NCI-H82 (cell line): ENCODE results near the gene PRSS12.
"Not testable (repeated sequence)": the region's sequence is repeated elsewhere in the genome, so short reads cannot be mapped to it uniquely, and the experiment has no call there.

Source experiments
- DNase-seq: peaks from one replicate; lab custom pipeline; 2025; lab: John Stamatoyannopoulos, UW

The PRSS12 gene

DNA sequence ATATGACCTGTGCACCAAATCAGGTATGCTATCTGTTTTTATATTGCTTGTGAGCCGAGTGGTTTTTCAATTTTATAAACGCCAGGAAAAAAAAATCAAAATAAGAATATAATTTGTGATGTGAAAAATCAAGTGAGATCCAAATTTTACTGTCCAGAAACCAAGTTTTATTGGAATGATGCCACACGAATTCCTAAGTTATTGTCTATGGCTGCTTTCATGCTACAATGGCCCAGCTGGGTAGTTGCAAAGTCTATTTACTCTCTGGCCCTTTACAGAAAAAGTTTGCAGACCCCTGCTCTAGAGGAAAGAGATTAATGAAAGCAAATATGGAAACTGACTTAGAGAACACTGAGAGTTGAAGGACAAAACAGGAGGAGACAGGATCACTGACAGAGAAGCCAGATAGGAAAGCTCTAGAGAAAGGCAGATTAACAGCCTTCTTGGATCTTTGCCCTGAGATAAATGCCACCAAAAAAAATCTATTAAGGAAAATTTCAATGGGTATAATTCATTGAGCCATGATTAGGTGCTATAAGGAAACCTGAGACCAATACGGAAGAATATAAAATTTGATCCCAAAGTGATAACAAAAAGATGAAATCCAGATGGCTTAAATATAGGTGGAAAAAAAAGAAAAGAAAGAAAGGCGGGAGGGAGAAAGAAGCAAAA, 29.8 kb downstream of the PRSS12 start:
- no peak for DNase-seq

DNA sequence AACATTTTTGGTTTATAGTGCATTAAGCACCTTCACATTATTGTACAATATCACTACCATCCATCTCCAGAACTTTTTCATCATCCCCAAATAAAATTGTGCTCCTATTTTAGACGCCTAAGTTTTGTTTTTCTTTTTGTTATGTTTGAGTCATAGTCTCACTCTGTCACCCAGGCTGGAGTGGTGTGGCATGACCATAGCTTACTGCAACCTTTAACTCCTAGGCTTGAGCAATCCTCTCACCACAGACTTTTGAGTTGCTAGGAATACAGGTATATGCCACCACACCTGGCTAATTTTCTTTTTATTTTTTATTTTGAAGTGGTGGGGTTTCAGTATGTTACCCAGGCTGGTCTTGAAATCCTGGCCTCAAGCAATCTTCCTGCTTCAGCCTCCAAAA, 33.9 kb downstream of the PRSS12 start:
- no peak for DNase-seq

DNA sequence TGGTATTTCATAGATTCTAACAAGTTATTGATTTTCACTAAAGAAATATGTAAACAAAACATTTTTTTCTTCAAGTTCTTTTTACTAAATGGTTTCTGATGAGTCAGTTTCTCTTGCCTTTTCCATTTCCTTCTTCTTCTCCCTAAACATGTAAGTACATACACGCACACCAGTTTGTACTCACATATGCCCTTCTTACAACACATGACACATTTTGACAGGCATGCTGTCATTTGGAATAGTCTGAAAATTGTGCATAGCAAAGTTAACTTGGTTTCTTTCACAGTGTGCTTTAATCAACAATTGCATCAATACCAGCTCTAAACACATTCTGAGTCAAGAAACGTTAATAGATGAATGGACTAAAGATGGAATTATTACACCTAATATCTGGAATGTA, 35.1 kb downstream of the PRSS12 start:
- no peak for DNase-seq

DNA sequence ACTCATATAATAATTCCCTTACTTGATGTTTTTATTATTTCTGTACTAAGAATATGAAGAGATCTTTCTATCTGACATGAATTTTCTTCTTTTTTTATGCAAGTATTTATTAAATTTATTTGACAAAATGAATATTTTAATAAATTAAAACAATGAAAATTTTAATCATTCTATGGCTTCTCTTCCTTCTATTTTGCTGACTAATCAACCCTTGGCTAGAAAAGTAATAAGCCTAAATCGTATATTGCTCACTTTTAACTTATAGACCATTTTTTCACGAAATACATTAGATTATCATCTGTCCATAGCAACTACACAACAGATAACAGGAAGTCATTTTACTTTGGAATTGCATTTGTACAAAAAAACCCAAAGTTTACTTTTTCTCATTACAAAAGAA, 38.6 kb downstream of the PRSS12 start:
- DNase-seq, result no peak

DNA sequence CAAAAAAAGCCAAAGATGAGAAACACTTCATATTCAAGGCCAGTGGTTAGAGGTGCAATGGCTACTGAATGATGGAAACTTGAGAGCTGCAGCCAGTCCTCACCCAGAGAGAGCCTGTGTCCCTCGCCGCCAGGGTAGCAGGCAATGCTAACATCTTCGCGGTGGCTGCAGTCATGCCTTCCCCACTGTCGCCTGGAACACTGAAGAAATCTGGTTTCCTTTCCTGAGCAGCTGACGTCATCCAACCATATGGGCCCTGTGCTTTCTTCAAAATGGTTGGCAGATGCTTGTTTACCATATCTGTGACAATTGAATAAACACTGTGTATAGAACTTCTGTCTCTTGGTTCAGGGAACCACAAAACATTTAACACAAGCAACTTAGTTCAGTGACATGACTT, 39.7 kb downstream of the PRSS12 start:
- DNase-seq, result peak; percentile 74

DNA sequence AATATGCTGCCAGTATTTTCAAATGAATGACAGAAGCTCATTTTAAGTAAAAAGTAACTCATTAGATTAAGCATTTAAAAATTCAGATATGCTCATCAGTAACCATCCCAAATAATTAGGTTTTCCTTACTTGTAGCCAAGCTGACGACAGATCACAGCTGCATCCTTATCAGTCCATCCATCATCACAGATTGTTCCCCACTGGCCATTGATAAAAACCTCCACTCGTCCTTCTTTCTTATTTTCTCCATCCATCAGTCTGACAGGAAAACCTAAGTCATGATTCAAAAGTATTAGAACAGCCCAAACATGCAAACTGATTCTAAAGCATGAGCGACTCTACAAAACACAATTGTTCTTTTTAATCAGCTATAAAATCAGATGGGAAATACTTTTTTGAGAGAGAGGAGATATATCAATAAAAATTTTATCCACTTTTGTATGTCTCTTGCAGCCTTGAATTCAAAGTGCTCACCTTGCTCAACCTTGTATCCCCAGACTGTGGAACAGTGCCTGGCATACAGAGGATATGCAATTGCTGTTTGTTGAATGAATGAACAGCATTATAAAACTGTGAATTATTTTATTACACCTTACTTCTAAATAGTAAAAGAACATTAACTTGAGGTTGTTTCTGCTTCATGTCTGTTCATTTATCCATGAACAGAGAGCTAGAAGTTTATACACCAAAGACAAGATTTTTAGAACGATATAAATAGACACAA, 44.3 kb downstream of the PRSS12 start:
- no peak for DNase-seq

DNA sequence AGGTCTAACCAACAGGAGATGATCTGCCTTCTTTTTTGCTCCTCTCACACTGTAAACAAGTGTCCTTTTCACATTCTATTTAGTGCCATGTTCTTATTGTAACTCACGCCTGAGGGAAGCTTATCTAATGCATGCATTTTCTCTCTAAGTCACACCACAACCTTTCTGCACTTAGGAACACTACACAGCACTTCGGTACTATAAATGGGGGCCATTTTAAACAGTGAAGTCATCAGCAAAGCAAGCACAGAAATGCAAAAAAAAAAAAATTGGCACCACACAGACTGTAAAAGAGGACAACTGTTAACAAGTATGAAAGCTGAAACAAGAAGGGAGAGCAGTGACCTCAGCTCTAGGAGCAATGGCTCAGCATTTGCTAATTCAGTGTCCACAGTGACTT, 45.2 kb downstream of the PRSS12 start:
- no peak for DNase-seq

DNA sequence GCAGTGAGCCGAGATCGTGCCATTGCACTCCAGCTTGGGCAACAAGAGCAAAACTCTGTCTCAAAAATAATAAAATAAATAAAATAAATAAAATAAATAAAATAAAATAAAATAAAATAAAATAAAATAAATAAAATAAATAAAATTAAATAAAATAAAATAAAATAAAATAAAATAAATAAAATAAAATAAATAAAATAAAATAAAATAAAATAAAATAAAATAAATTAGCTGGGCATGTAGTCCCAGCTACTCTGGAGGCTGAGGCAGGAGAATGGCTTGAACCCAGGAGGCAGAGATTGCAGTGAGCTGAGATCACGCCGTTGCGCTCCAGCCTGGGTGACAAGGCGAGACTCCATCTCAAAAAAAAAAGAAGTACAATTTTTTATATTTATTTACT, 53.2 kb downstream of the PRSS12 start:
- not testable (repeated sequence) for DNase-seq

DNA sequence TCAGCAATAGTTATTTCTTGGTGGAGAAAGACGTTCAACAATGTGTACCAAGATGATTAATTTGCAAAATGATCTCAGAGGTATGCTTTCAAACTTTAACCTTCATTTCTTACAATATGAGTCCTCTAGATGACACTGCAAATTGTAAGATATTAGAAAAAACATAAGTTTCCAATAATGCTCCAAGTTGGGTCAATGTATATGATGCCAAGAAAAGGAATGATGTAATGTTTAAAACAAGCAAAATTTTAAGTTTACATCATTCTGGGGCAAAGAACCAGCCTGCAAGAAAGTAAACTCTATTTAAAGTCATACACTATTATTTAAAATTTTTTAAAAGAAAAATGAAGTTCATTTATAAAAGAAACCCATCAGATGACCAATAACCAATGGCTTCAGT, 56.1 kb downstream of the PRSS12 start:
- no peak for DNase-seq

DNA sequence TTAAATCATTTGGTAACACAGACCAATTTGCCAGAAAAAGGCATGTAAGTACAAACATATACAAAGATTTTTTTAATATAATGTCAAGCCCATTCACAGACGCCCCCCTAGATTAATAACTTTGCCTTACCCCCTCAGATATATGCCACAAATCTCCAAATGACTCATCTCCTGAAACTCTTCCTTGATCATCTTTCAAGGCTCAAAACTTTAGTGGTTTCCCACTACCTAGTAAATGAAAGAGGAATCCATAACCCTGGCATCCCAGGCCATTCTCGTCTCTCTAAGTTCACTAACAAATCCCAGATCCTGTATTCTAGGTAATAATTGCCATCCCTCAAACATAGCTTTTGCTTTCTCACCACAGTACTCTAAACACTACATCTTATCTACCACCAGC, 61.9 kb downstream of the PRSS12 start:
- no peak for DNase-seq

DNA sequence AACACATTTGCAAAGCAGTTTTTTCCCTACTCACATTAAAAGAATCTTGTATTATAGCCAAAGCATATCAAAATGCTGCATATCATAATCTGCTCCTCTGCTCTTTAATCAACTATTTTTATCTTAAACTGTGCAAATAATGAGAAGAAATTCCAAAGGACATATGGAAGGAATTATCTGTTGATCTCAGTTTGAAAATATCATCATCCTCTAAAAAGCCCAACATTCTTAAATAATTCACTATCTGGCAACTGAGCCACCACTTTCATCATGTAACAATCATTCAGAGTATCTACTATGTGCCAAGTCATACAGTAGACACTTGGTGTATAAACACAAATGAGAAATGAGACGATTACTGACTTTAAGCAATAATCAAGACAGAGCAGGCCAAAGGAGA, 63.0 kb downstream of the PRSS12 start:
- no peak for DNase-seq

DNA sequence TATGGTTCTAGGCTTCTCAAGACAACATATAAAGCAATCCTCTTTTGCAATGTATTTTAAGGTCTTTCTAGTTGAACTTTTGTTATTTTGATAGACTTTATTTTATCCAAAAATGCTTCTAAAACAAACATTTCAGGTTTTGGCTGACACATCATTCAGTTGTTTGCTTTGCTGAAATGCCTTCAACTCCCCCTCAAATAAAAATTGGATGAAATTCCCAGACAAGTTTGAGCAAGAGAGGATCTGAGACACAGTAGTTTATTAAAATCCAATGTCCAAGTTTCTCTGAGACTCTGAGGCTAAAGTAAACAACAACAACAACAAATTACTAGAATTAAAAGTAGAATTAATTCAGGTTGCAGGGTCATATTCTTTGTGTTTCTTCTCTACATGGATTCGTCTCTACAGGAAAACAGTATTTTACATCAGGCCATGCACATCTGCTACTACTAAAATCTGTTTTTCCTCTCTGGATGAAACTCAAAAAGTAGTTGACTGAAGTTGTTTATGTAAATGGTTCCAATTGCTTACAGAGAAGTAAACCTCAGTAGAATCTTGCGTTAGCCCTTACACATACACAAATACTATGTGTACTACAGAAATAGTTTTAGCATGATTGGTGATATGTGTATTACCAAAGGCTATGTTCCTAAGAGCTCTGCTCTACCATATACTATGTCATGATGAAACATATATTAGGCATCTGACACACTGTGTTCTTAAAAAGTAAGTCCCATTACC, 64.9 kb downstream of the PRSS12 start:
- no peak for DNase-seq

DNA sequence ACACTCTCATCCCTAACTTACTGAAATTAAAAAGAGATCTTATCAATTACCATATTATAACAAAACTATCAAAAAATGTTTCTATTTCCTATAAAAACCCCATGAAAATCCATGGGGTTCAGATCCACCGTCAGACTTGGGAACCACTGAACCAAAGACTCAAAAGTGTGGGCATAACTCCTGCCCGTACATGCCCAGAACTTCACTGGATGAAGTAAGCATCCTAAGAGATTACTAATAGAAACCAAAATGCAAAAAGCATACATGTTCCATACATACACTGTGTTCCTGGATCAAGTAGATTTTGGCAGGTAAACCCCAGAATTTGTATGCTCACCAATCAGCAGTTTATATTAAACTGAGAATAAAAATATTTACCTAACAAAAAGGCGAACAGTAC, 66.1 kb downstream of the PRSS12 start:
- no peak for DNase-seq

DNA sequence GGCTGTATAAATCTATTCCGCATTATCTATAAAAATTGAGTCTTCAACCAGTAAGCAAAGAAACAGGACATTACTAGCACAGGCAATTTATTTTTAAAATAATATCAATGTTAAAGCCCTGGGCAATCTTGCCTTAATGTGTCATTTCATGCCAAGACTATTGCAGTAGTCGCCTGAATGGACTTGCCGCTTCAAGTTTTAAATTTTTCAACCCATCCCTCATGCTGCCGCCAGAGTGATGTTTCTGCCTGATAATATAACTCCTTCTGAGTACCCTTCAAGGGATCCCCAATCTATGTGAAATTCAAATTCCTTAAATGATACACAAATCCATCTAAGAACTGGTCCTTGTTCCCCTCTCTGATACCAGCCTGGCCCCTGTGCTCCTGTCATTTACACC, 66.9 kb downstream of the PRSS12 start:
- DNase-seq, result no peak

DNA sequence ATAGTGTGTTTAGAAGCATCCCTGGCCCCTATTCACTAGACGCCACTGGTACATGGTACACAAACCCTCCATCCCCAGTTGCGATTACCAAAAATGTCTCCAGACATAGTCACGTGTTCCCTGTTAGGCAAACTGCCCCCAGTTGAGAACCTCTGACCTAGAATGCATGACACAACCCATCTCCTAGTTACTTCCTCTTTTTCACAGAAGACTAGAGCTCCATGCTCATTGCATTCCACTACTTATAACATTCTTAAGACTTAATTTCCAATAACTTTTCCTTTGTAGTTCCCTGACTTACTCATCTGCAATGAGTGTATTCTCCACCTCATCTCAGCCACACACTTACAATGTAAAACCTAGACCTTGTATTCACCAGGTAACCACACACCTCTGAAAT, 68.6 kb downstream of the PRSS12 start:
- no peak for DNase-seq

DNA sequence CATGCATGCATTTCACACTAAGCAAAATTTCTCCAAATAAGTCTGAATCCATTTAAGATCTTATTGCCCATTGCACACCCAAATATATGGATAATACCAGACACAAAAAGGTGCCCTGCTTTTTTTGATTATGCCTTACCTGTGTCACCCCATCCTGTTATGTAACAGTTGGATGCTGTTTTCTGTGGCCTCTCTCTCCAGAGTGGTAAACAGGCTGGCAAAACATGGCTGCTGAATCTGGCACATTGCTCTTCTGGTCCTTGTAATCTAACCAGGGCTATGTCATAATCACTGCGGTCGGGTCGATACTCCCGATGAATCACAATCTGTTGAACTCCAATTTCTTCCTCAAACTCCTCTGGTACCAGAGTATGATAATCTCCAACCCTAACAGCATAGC, 70.1 kb downstream of the PRSS12 start:
- peak; percentile 42 for DNase-seq

DNA sequence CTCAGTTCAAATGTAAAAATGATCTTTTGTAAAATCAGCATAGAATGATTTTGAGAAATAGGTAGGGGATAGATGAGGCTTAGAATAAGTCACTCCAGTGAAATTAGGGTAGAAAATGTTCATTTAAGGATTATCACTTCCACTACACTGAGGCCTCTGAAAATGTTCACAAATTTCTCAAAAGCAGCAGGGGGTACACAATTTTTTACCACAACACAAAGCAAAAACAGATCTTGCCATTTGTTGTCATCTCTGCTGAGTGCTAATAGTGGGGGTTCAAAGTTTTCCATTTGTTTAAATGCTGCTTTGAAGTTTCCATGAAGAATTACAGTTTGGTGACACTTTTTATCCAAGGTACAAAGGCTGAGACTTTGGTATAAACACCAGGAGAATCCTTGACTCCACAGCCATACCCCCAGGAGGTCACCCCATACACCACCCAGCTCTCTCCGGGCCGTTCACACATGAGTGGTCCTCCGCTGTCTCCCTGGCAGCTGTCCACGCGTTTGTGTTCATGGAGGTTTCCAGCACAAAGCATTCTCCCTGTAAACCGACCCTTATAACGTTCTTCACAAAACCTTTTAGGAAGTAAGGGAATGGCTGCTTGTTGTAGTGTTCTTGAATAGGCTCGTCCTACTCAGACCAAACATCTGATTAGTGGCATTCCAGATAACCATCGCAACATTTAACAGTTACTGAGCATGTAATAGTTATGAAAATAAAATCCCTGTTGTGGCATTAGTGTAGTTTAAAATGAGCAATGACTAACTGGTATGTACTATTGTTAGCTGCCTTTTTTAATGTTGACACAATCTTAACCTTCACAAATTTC, 71.0 kb downstream of the PRSS12 start:
- DNase-seq, result peak; percentile 59

DNA sequence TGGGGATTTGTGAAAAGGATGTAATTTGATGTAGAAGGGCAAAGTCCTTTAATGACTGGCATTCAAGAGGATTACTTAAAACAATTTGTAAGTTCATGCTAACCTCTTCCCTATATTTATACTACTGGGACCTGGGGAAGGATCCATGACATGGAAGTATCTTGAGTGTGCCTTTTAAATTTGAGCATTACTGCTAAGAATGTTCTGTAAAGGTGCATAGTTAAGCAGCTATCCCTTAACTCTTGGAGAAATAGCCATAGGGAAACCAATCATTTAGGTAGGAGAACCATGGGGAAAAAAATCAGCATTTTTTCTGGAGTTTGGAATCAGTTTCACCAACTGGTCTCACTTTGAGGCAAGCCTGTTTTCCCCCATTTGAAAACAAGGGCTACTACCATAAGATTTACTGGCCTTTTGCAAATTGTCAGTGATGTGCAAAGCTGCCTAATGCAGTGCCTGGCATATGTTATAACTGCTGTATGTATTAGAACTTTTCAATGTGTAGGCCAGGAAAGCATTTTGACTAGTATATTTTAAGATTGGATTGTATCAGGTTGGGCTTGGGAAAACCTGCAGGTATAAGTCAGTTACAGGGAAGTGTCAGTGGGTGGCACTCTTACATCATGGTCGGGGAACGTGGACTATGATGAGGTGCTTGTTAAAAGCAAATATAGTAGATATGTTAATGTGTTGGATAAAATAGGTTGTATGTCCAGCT, 72.1 kb downstream of the PRSS12 start:
- peak; percentile 77 for DNase-seq

DNA sequence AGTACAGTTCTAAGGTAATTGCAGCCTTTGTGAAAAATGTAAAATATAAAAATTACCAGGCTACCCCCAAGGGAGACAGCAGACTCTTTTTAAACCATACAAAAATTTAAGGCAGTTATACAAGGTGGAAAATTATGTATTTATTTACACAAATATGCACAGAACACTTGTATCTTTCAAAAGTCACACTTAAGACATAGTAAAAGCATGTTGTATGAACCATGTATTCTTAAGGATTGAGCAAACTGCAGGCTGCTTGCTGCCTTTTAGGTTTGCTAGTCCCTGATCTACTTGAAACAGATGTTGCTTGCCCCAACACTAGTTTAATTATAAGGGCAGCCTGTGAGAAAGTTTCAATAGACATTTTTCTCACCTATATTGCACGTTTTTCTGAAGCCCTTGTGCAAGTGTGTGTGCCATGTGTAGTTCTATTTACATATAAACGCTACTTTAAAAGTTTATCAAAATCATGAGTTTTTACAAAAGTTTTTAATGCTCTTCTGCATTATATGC, 72.8 kb downstream of the PRSS12 start:
- DNase-seq, result peak; percentile 4

DNA sequence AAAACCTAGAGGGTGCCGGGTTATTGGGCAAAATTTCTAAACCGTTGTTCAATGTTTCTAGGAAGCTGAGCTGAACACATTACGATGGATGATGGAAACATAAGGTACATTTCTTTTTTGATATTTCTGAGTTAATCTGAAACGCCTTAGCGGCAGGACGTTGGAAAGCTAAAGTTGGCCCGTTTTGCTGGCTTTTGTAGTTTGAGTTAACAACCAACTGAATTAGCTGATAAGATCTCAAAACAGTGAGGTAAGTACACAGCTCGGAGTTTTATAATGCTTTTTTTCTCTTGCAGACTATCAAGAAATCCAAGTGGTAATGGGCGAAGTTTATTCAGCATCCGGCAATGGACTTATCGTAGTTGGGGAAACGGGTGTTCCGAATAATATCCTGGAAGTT, 73.5 kb downstream of the PRSS12 start:
- no peak for DNase-seq

DNA sequence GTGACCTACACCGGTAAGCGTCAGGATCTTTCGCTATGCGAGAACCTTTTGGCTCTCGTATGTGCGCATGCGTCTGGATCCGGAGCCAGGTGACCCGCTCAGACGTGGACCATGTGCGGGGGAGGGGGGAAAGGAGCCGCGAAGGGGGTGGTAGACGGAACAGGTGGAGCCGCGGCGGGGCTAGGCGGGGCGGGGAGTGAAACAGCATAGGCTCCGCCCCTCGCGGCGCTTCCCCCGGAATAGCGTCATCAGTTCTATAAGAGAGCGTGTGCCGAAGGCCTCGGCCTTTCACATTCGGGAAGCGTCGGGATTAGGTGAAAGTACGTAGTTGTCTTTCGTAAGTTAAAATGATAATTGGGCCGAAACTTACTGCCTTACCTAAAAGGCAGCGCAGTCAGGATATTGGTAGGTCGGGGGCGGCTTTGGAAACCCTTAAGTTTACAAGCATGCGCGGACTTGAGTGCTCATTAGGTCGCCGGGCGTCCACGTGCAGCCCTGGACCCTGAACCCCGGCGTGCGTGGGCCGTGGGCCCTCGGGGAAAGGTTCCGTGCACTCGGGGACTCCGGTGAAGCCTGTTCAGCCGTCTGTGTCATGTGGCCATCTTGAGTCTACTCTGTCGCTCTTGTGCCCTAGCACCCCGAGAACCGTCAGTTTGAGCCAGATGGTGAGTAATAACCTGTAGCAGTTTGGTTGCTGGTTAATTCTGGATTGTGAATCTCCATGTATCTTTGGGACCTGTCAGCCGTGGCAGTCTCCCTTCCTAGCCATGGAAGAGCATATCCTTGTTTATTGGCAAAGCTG, 74.1 kb downstream of the PRSS12 start:
- DNase-seq, result peak; percentile 98
